Limb (tissue), 2 donors: Measurements from ENCODE around the gene SPATA16.
A peak's percentile ranks its signal among the peaks of the same experiment; 100 is the strongest.
"Not testable (repeated sequence)": the region's sequence is repeated elsewhere in the genome, so short reads cannot be mapped to it uniquely, and the experiment has no call there.

Experiments used
- DNase-seq, 2 donors: peaks; one replicate each; pipeline ENCODE4 v3.0.0-alpha.2; 2016; ENCODE audit errors: extremely low spot score in 2 of 2

Gene SPATA16

GRCh38 chr3:172882563-172882962 lies 258.5 kb downstream of the SPATA16 start:
- DNase-seq = no peak

- not testable (repeated sequence) for DNase-seq
These were observed 261.7 kb downstream of the SPATA16 start for GRCh38 chr3:172879381-172879780.

GRCh38 chr3:172877011-172877410 lies 264.0 kb downstream of the SPATA16 start:
- DNase-seq = no peak

GRCh38 chr3:172876297-172876696 lies 264.7 kb downstream of the SPATA16 start:
- DNase-seq = no peak

DNA sequence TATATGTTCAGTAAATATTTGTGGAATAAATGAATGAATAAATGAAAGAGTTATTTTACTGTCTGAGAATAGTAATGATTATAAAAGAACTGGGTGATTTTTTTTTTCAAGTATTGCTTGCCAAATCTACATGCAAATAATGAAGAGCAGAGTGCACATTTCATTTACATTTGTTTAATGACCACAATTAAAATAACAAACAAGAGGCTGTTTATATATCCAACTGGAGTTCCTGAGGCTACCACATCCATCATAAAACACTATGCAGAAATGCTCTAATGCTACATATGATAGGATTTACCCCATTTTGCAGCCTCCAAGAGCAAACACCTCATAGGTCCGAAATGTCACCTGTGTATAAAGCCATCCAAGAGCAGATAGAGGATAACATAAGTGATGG lies 266.0 kb downstream of the SPATA16 start:
- DNase-seq = no peak

GRCh38 chr3:172869784-172870518 lies 271.1 kb downstream of the SPATA16 start:
- no peak for DNase-seq

DNA sequence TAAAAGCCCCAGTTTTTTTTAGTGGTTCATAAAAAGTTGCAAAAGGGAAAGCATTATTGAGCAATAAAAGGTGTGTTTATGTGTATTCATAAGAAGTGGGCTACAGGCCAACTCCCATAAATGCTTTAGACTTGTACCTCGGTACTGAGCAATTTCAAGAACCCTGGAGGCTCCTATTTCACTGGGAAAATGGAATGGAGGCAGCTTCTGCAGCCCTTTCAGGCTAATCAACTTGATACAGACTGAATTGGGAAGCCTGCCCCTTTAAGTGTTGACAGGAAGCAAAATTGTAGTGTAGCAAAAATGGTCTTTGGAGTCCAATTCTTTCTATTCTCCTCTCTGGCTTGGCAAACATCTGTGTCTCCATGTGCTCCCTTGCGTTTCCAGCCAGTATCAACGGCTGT lies 271.7 kb downstream of the SPATA16 start:
- peak in 1 of 2 donors; percentile 50 for DNase-seq

GRCh38 chr3:172868582-172869200 lies 272.3 kb downstream of the SPATA16 start:
- no peak for DNase-seq

GRCh38 chr3:172866726-172867350 lies 274.2 kb downstream of the SPATA16 start:
- not testable (repeated sequence) for DNase-seq

GRCh38 chr3:172859041-172859440 lies 282.0 kb downstream of the SPATA16 start:
- no peak for DNase-seq

GRCh38 chr3:172856795-172857742 lies 284.0 kb downstream of the SPATA16 start:
- no peak for DNase-seq

GRCh38 chr3:172855037-172855436 lies 286.0 kb downstream of the SPATA16 start:
- no peak for DNase-seq

- DNase-seq = no peak
These were observed 286.9 kb downstream of the SPATA16 start for GRCh38 chr3:172853921-172854666.

GRCh38 chr3:172853005-172853404 lies 288.0 kb downstream of the SPATA16 start:
- no peak for DNase-seq

DNA sequence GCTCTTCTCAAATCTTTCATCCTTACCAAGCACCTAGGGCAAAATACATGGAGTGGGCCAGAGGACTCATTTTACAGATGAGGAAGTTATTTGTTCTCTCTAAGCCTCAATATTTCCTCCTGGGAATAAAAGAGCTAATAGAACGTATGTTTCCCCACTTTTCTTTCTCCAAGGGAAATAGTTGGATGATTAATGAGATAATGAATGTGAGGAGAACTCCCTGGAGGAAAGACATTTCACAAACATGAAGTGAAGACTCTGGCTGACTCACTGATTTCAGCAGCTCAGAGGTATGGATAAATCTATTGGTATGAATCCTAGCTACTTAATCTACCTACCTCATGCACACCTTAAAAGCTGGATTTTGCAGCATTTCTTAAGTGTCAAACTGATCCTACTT lies 292.1 kb downstream of the SPATA16 start:
- no peak for DNase-seq

GRCh38 chr3:172847292-172847691 lies 293.7 kb downstream of the SPATA16 start:
- DNase-seq = no peak

DNA sequence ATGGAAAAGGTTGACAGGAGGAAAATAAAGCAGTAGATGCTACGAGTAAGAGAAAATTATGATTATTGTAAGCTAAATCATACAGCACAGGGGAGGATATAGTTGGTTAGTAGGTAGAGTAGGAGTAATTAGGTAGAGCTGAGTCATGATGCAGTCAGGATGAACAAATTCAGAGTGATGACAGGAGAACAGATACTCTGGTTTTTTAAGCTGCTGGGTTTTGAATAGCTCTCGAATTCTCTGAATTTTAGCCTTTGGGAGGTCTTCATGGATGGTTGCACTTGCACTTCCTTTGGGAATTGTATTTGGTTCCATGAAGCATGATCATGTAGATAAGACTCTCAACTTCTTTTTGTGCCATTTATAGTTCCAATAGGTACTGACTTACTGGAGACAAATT lies 294.3 kb downstream of the SPATA16 start:
- DNase-seq = no peak

DNA sequence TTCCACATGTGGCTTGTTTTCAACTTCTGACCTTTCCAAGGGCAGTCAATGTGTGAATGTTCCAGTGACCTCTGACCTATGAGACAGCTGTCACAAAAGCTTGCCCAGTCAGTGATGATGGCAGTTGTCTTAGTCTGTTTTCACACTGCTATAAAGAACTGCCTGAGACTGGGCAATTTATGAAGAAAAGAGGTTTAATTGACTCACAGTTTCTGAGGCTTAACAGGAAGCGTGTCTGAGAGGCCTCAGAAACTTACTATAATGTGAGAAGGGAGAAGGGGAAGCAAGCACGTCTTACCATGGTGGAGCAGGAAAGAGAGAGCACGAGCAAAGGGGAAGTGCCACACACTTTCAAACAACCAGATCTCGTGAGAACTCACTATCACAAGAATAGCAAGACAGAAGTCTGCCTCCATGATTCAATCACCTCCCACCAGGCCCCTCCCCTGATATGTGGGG lies 294.9 kb downstream of the SPATA16 start:
- no peak for DNase-seq

GRCh38 chr3:172844428-172844827 lies 296.6 kb downstream of the SPATA16 start:
- no peak for DNase-seq

- DNase-seq = no peak
These were observed 300.1 kb downstream of the SPATA16 start for GRCh38 chr3:172840913-172841312.

DNA sequence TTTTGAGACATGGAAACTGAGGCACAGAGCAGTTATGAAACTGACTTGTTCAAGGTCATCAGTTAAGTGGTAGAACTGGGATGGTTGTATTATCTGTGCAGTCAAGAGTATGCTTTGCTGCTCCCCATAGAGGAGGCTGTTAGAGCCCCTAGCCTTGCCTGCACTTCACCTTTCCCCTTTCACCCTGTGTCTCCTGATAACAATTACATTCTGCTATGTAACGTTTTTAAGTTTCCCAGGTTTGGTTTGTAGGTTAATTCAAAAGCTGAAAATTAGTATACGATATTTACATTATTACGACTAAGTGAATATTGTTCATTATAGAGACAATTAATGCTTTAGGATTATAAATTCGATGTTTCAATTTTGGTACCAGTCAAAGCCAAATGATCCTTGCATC lies 300.6 kb downstream of the SPATA16 start:
- no peak for DNase-seq
